GM21825 (cell line): ENCODE measurements around the gene TRA2A.
A peak's percentile ranks its signal among the peaks of the same experiment; 100 is the strongest.
"Not testable (repeated sequence)": the region's sequence is repeated elsewhere in the genome, so short reads cannot be mapped to it uniquely, and the experiment has no call there.

Experiments
- ATAC-seq: cut with Tn5 transposase; IDR thresholded peaks from one replicate; pipeline ENCODE4 v1.9.1; 2021; ENCODE audit warnings: mild to moderate bottlenecking, moderate library complexity; ENCODE audit not compliant: unreplicated experiment

TRA2A gene

GRCh38 chr7:23531794-23532489, at the start of gene TRA2A:
TSS of gene TRA2A (minus strand) at chr7:23531981. CDS start at chr7:23531824, 157 bp downstream.
- peak; percentile 93 for ATAC-seq

GRCh38 chr7:23570592-23571200, 38.9 kb upstream of the TRA2A start:
- peak; percentile 85 for ATAC-seq

- ATAC-seq, result no peak
Observed at GRCh38 chr7:23558303-23558702, 26.5 kb upstream of the TRA2A start.

- ATAC-seq, result no peak
Observed at GRCh38 chr7:23547662-23548061, 15.9 kb upstream of the TRA2A start.

- ATAC-seq, result peak; percentile 65
Observed at GRCh38 chr7:23546897-23547572, 15.3 kb upstream of the TRA2A start.

- no peak for ATAC-seq
Observed at GRCh38 chr7:23545493-23545892, 13.7 kb upstream of the TRA2A start.

GRCh38 chr7:23544913-23545354, 13.2 kb upstream of the TRA2A start:
- peak; percentile 75 for ATAC-seq

GRCh38 chr7:23542752-23543151, 11.0 kb upstream of the TRA2A start:
- ATAC-seq, result no peak

- peak; percentile 65 for ATAC-seq
Observed at GRCh38 chr7:23539494-23539907, 7.7 kb upstream of the TRA2A start.

- no peak for ATAC-seq
Observed at GRCh38 chr7:23538301-23538700, 6.5 kb upstream of the TRA2A start.

GRCh38 chr7:23533238-23533604, 1.4 kb upstream of the TRA2A start:
- no peak for ATAC-seq

GRCh38 chr7:23532490-23533237, 883 bp upstream of the TRA2A start:
- ATAC-seq, result no peak

- peak; percentile 20 for ATAC-seq
Observed at GRCh38 chr7:23531050-23531793, 559 bp downstream of the TRA2A start.

- no peak for ATAC-seq
Observed at GRCh38 chr7:23530405-23530804, 1.4 kb downstream of the TRA2A start.

- ATAC-seq, result no peak
Observed at GRCh38 chr7:23529262-23529859, 2.4 kb downstream of the TRA2A start.

- not testable (repeated sequence) for ATAC-seq
Observed at GRCh38 chr7:23525611-23526010, 6.2 kb downstream of the TRA2A start.

GRCh38 chr7:23524473-23524872, 7.3 kb downstream of the TRA2A start:
- no peak for ATAC-seq

GRCh38 chr7:23523486-23524075, 8.2 kb downstream of the TRA2A start:
- no peak for ATAC-seq

GRCh38 chr7:23520582-23520981, 11.2 kb downstream of the TRA2A start:
- ATAC-seq, result no peak

GRCh38 chr7:23514755-23515154, 17.0 kb downstream of the TRA2A start:
- peak; percentile 60 for ATAC-seq
